GM21529 (cell line): Measurements from ENCODE around the gene FAM171A1.
"Not testable (repeated sequence)": the region's sequence is repeated elsewhere in the genome, so short reads cannot be mapped to it uniquely, and the experiment has no call there.

Experiments used
- ATAC-seq: cut with Tn5 transposase; IDR thresholded peaks from one replicate; pipeline ENCODE4 v1.9.1; 2021; ENCODE audit not compliant: unreplicated experiment

Gene FAM171A1

DNA sequence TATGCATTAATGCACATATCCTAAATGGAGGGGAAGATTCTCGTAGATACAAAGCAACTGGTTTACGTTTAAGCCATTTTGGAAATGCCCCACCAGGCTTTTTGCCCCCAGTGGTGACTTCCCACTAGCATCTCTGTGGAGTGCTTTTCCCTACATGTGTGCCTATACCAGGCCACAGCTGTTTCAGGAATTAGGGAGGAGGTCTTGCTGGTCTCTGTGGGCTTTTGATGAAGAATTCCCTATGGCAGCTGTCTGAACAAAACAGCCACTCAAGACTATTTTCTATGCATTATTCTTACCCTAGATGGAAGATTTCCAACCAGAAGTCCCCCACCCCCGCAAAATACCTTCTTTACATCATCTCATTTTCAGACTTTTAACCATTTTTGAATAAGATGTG is 150.6 kb downstream of the FAM171A1 start:
- ATAC-seq = no peak

DNA sequence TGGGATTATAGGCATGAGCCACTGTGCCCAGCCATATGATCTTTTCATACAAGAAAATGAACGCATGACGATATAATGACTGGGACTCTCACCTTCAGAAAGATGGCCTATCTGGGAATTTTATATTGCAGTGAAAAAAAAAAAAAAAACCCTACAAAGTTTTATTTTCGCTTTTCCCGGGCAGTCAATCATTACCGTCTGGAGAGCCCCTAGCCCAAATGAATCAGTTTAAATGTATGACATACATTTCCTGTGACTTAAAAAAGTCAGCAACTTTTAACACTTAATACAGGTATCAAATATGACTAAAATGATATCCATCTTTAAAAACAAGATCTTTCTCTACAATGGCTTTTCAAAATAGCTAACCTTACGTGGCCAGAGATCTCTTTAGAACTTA is 154.4 kb downstream of the FAM171A1 start:
- no peak for ATAC-seq

DNA sequence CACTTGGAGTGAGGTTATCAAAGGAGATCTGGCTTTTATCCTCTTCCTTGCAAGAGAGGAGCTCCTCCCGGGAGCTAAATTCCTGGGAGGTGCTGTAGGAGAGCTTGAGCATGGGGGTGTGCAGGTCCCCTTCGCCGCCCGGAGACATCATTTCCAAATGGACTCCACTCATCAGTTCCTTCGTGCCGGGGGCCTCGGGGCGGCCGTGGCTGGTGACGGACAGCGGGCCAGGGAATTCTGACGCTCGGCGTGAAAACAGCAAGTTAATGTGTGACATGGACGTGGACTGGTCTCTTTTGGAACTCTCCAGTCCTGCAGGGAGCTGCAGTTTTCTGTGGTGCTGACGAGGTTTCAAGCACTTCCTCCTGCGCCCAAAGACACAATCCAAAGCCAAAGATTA is 156.9 kb downstream of the FAM171A1 start:
- no peak for ATAC-seq

DNA sequence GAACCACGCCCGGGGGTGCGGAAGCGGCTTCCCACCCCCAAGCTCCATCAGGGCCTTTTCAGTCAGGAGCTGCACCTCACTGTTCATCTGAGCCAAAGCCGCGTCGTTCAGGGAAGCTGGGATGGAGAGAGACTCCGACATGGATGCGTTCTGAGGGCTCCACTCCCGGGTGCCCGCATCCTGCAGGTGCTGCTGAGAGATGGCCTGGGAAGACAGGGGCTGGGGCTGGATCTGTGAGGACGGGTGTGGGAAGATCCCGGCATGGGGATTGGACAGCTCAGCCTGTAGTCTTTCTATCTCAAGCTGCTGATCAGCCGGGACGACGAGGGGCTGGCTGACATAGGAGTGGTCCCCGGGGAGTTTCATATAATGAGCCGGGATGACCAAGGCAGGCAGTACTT is 157.6 kb downstream of the FAM171A1 start:
- ATAC-seq = no peak

DNA sequence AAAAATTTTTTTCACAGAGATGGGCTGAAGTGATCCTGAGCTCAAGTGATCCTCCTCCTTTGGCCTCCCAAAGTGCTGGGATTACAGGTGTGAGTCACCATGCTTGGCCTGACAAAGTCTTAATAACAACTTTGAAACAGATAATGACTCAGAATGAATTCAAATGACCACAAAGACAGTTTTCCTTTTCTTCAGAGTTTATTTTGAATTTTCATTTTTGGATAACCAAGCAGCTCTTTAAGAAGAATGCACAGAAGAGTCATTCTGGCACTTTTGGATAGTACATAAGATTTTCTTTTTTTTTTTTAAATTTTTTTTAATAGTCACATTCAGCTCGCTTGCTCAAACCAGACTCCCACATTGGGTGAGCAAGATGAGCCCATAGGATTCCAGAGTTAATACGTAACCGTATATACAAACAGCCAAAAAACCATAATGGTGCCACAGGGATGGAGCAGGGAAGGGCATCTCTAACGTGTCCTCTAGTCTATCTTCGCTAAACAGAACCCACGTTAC is 159.6 kb downstream of the FAM171A1 start:
- no peak for ATAC-seq

DNA sequence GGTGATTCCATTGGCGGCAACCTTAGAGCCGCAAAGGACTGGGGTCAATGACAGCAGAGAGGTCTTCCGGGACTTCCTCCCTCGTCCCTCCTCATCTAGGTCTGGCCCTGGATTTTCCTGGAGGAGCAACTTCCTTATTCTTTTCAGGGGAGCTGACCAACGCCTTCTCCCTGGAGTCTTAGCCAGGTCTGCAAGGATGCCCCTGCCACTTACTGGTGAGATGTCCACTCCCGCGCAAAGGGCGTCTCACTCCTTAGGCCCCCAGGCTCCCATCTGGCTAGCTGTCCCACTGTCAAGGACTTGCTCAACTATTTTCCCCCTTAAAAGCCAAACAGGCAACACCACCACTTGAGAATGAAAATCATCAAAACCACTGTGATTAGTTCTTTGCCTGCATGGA is 160.6 kb downstream of the FAM171A1 start:
- no peak for ATAC-seq

DNA sequence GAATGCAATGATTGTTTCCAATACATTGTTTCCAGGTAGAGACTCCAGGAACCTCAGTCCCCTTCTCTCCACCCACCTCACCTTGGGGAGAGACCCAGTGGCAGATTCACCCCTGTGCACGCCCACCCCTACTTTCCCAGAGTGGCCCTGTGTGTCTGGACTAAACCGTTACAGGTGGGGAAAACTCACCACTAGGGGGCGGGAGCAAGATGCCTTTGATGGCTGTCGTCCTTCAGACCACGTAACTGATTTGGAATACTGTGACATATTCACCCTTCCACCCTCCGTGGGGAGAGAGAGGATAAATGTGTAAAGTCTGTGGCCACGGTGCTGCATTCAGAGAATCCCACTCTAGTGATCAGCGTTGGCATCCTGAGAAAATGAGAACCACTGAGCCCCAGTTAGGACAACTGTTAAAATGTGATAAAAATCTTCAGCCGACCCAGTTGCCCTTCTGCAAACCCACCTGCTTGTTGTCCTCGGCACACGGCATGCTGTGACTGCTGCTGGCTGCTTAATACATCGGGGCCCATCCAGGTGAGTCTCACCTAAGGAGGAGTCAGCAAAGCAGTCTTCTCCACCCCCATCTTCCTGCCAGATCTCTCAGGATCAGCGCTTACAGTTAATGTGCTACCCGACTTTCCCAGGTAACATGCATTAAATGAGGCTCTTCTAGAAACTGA is 161.1 kb downstream of the FAM171A1 start:
- peak; percentile 64 for ATAC-seq

DNA sequence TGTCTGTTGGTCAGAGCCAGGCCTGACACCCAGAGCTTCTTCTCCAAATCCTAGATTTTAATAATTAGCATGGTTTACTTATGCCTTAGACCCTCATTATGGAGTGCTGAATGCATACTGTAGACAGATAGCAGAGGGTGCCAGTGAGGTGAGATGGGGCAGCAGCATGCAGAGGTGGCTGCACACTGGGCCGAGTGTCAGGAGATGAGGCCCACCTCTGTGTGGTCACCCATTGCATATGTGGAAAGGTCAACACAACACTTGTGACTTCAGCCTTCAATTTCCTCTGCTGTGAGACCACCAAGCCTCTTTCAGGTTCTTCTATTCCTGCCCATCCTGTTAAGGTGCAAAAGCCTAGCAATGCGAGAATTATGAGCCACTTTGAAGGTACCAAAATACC is 162.9 kb downstream of the FAM171A1 start:
- no peak for ATAC-seq

DNA sequence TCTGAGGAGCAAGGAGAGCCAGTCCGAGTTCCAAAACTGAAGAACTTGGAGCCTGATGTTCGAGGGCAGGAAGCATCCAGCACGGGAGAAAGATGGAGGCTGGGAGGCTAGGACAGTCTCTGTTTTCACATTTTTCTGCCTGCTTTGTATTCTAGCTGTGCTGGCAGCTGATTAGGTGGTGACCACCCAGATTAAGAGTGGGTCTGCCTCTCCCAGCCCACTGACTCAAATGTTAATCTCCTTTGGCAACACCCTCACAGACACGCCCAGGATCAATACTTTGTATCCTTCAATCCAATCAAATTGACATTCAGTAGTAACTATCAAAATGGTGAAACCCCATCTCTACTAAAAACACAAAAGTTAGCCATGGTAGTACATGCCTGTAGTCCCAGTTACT is 163.7 kb downstream of the FAM171A1 start:
- ATAC-seq = not testable (repeated sequence)

DNA sequence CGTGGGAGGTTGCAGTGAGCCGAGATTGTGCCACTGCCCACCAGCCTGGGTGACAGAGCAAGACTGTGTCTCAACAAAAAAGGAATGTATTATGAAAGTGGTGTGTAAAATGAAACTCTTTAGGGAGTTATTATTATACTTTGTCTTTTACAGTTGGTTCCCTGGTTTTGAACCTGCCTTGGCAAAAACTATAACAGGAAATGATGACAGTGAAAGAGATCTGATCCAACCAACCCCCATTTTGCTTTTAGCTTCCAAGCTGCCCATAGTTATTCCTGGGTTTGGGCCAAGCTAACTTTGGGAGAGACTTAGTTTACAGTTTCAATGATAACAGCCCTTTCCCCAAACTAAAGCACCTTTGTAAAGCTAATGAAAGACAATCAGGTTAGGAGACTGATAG is 168.4 kb downstream of the FAM171A1 start:
- no peak for ATAC-seq

DNA sequence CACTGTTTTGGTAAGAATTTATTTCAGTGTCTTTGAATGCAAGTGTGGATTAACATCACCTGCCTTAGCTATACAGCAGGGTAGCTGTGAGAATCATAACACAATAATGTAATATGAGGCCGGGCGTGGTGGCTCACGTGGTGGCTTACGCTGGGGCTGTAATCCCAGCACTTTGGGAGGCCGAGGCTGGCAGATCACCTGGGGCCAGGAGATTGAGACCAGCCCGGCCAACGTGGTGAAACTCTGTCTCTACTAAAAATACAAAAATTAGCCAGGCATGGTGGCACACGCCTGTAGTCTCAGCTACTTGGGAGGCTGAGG is 168.8 kb downstream of the FAM171A1 start:
- not testable (repeated sequence) for ATAC-seq

DNA sequence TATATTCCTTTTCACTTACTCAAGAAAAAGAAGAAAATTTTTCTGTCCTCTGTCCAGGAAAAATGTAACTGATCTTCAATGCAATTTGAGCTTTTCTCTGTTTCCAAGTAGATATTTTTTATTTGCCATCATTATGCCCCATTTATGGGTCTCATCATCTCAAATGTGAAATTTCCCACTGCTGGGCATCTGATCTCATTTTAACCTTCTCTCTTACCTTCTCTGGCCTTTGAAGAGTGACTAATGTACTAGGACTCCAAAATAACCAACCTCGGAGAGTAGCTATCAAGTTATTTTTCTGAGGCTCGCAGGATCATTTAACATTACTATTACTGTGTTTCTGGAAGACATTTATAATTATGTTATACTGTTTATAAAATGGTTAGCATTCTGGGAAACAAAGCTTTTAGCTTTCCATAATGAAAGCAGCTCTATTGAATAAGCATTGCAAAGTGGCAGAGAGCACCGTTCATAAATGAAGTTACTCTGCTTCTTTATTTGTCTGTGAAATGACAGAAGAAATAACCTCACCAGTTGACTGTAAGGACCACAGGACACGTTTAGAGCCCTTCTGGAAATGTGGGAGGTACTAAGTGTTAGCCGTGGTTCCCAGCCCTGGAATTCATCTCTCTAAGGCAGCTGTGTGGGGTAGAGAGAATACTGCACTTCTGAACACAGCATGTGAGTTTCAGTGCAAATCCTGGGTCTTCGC is 169.3 kb downstream of the FAM171A1 start:
- ATAC-seq = no peak

DNA sequence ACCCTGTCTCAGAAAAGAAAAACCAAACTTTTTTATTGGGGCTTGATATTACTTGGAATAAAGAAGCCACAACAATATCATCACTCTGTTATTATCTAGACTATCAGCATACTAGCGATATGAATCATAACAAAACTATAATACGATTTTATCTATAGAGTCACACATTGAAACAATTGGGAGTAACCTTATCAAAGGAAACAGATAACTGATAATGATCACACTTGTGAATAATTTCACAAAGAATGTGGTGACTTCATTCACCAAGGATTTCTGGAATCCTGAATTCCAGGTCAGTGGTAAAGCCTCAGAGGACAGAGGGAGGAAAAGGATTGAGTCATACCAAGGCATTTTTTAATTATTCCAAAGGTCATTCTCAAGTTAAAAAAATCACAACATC is 170.5 kb downstream of the FAM171A1 start:
- ATAC-seq = no peak

DNA sequence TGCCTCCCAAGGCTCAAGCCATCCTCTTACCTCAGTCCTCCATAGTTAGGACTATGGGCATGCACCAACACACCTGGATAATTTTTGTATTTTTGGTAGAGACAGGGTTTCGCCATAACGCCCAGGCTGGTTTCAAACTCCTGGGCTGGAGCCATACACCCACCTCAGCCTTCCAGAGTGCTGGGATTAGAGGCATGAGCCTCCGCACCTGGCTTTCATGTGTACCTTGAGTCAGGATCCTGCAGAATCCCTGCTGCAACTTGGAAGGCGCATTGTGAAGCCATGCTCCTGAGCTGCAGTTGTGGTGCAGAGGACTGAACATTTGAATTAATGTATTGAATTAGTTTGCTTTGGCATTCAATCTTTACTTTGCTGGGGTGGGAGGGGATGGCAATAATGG is 173.2 kb downstream of the FAM171A1 start:
- no peak for ATAC-seq

DNA sequence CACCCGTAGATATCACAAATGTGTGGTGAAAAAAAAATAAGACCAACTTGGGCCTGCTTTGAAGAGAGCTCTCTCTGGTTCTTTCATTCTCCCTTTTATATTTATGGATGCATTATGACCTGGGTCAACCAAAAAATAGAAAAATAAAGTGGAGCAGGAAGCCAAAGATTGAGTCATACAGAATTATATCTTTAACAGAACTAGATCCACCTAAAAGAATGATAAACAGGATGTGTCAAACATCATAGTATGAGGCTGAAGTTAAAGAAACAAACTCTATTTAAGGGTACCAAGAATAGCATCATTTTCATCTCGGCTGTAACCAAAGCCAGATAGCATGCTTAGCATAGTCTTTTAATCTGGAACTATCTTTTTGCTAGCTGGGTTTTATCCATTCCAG is 173.8 kb downstream of the FAM171A1 start:
- no peak for ATAC-seq

DNA sequence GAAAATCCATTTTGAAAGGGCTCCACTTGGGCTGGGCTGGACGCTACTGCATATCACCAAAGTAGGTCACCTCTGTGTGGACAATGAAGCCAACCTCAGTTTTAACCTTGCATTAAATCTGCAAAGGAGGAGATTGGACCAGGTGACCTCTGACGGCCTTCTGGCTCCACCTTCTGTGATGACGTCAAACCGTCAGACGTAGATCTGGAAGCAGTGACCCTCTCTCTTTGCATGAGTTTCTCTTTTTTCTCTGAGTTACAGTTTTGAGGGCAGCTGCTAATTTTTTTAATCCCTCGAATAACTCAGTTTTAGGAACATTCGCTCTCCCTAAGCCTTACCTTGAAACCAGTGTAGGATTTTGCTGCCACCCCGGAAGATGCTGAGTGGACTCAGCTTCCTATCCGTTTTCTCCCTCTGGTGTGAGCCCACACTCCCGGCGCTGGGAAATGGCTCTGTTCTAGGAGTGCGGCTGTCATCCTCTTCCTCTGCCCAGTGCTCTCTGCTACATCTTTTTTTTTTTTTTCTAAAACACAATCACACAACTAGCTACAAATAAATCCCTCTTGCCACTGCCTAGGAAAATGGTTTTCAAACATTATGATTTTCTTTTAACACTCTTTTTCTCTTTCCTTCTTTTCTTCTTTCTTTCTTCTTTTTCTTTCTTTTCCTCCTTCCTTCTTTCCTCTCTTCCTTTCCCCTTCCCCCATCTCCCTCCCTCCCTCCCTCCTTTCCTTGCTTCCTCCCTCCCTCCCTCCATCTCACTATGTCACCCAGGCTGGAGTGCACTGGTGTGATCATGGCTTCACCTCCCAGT is 174.9 kb downstream of the FAM171A1 start:
- no peak for ATAC-seq

DNA sequence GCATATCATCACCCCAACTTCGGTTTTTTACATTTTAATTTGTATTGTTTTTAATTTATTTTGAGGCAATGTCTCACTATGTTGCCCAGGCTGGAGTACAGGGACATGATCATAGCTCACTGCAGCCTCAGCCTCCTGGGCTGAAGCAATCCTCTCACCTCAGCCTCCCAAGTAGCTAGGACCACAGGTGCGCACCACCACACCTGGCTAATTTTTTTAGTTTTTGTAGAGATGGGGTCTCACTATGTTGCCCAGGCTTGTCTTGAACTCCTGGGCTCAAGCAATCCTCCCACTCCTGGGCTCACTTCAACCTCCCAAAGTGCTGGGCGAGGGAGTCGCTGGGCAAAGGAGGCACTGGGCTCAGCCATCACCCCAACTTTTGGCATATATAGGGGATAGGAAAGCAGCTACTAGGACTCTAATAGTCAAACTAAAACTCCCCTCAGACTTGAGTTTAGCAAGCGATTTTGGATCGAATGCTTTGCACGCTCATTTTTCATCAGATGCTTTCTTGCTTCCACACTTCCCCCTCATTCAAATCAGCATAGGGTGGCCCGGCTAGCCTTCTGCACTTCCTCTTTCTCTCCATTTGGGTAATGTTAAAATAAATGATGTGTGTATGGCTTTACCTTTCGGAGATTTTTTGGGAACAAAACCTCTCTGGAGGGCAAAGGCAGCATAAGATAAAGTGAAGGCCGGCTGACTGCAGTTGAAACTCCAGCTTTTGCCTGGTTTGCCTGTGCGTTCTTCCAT is 181.8 kb downstream of the FAM171A1 start:
- no peak for ATAC-seq

DNA sequence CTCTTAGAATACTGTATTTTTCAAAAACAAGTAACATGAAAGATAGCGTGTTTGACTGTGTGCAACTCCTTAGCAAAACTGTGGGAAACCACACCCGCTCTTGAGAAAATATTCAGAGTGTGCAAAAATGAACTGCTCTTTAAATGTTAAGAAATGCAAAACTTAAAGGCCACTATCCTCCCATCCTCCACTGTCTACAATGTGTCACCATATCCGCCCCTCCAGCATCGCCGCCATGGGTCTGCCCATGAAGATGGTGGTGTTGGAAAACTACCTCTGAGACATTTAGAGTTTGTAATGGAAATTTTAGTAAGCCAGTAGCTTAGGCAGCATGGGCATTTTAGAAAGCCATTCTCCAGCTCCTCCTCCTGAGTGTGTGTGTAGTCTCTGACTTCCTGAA is 182.5 kb downstream of the FAM171A1 start:
- no peak for ATAC-seq

DNA sequence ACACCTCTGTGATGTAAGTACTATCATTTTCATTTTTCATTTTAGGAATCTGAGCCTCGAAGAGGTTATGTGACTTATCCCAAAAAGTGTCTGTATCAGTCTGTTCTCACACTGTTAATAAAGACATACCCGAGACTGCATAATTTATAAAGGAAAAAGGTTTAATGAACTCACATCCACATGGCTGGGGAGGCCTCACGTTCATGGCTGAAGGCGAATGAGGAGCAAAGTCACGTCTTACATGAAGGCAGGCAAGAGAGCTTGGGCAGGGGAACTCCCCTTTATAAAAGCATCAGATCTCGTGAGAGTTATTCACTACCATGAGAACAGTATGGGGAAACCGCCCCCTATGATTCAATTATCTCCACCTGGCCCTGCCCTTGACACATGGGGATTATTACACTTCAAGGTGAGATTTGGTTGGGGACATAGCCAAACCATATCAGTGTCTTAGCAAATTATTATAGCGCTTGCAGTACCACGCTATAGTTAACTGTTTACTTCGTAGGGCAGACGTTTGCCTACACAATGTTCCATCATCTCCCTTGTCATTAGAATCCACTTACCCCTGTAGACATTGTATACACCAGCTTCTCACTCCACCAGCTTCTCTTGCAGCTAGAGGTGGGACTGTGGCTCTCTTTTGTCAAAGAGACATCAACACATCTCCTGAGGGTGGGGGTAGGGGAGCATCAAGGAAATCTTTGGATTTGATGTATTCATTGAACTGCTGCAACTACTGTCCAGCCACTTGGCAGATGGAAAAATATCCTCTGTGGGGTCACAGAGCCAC is 187.2 kb downstream of the FAM171A1 start:
- no peak for ATAC-seq

DNA sequence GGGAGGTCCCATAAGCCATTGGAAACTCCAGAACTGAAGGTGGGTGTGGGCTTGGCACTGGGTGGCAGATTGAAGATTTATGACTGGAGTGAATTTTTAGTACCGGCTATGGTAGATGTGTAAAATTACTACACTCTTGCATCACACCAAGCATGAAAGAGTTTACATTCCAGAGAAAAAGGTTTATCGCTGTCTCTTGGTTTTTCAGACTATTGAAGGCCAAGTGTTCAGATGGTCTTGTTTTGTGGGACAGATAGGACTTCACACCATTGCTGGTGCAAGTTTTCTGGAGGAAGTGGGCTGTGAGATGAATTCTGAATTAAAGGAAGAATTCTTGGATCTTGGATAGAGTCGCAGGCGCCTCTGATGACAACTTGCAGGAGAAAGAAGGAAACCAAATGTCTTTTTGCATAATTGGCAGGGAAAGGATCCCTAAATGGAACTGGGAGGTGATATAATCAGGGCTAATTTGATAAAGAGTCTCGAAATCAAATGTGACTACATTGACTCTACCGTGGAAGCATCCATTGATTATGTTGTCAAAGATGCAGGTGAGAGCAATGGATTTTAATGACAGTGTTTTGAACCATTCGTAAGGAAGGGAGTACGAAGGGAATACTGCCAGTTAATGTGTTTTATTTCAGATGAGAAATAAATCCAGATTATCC is 188.4 kb downstream of the FAM171A1 start:
- no peak for ATAC-seq
